ENCODE results near the gene JUN.

Gene JUN

GRCh38 chr1:58816747-58817221 lies 32.9 kb upstream of the JUN start:
- Histone ChIP-seq H3K4me3 (replicated peaks; ENCODE audit: low read depth, low read length) (peak overlapping the region; percentile 44), H3K27me3 (replicated peaks; ENCODE audit: control insufficient read depth, insufficient read depth, low read length) (no peaks in the 10 kb centered on the region), H3K36me3 (ENCODE audit: control insufficient read depth, insufficient read depth, low read length) (no peaks in the 10 kb centered on the region)
- DNase-seq (ENCODE audit: extremely low read depth, insufficient read length), result no peak
- no peak for TF ChIP-seq CTCF (IDR thresholded peaks at IDR 0.05; ENCODE audit: insufficient read depth, low read length, poor library complexity, severe bottlenecking)

GRCh38 chr1:58816072-58816746 lies 32.4 kb upstream of the JUN start:
- TF ChIP-seq CTCF (IDR thresholded peaks at IDR 0.05; ENCODE audit: insufficient read depth, low read length, poor library complexity, severe bottlenecking), result peak; percentile 41
- peak; percentile 93 for DNase-seq (ENCODE audit: extremely low read depth, insufficient read length)
- no peaks in the 10 kb centered on the region for H3K36me3 ChIP-seq (ENCODE audit: control insufficient read depth, insufficient read depth, low read length)
- H3K4me3 ChIP-seq (replicated peaks; ENCODE audit: low read depth, low read length), result peak overlapping the region; percentile 65
- no peaks in the 10 kb centered on the region for H3K27me3 ChIP-seq (replicated peaks; ENCODE audit: control insufficient read depth, insufficient read depth, low read length)

DNA sequence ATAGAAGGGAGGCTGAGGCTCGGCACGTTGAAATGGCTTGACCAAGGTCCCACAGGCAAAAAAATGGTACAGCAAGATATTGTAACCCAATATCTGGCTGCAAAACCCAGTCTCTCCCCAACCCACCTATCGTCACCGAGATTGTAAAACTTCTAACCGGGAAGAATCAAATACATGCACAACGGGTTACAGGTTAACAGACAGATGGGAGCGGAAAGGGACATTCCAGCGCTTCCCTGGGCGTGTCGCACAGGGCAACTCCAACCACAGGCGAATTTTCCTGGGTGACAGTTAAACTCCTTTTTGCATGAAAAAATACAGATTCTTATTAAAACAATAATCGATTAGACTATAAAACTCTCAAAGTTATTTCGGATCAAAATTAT lies 31.8 kb upstream of the JUN start:
- Histone ChIP-seq H3K36me3 (ENCODE audit: control insufficient read depth, insufficient read depth, low read length) (no peaks in the 10 kb centered on the region), H3K27me3 (replicated peaks; ENCODE audit: control insufficient read depth, insufficient read depth, low read length) (no peaks in the 10 kb centered on the region), H3K4me3 (replicated peaks; ENCODE audit: low read depth, low read length) (peak overlapping the region; percentile 65)
- no peak for DNase-seq (ENCODE audit: extremely low read depth, insufficient read length)
- TF ChIP-seq CTCF (IDR thresholded peaks at IDR 0.05; ENCODE audit: insufficient read depth, low read length, poor library complexity, severe bottlenecking), result no peak

DNA sequence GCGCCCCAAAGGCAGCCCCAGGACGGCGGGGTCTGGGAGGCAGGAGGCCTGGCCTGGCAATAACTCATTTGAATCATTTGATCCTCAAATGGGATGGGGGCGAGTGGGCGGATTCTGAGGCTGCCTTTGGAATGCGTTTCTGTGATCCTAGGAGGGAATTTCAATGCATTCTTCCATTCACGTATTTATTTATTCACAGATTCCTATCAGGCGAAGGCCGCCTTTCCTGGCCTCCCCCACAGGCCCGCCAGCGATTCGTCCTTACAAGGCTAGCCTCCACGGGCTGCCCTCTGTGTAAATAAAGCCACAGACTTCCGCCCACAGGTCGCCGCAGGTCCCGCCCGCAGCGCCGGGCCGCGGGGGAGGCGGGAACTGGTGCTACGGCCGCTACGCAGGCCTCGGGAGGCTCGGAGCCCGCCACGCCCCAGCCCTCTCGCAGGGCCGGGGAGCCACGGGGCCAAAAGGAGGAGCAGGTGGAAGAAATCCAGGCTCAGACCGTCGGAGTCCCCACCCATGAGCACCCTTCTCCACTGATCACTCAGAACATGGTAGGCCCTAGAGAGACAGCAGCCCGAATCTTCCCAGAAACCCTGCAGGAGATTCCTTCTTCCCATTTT lies 31.3 kb upstream of the JUN start:
- TF ChIP-seq CTCF (IDR thresholded peaks at IDR 0.05; ENCODE audit: insufficient read depth, low read length, poor library complexity, severe bottlenecking), result no peak
- Histone ChIP-seq H3K27me3 (replicated peaks; ENCODE audit: control insufficient read depth, insufficient read depth, low read length) (no peaks in the 10 kb centered on the region), H3K36me3 (ENCODE audit: control insufficient read depth, insufficient read depth, low read length) (no peaks in the 10 kb centered on the region), H3K4me3 (replicated peaks; ENCODE audit: low read depth, low read length) (peak overlapping the region; percentile 65)
- peak; percentile 89 for DNase-seq (ENCODE audit: extremely low read depth, insufficient read length)

DNA sequence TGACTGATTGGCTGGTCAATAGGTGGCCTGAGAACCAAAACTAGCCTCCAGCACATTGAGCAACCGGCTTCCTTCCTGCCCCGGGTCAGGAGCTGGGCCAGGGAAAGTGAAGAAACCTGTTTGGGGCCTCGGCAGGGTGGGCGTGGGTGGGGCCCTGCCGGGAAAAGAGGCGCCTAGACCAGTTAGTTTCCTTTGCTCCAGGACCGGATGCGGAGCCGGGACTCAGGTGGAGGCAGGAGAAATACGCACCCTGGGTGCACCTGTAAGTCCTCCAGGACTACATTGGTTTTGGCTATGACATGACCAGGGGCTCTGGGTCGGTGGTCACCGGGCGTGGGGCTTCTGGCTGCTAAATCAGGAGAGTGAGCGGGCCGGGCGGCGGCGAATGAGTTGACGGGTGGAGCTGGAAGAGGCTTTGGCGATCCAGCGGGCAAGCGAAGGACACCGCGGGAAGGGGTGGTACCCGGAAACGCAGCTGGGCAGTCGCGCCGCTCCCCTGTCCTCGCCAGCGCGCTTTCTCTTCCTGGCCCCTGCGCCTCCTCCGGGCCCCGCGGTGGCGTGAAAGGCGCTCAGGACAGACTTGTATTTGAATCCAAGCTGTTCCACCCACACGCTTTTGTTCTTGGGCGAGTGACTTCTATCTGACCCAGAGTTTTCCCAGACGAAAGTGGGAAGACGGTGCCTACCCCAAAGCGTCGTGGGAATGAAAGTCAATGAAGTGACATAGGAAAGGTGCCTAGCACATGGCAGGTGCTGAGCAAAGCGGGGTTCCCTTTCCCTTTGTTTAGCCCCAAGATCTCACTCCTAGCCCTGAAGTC lies 30.6 kb upstream of the JUN start:
- H3K27me3 ChIP-seq (replicated peaks; ENCODE audit: control insufficient read depth, insufficient read depth, low read length), result no peaks in the 10 kb centered on the region
- H3K36me3 ChIP-seq (ENCODE audit: control insufficient read depth, insufficient read depth, low read length), result no peaks in the 10 kb centered on the region
- no peak for TF ChIP-seq CTCF (IDR thresholded peaks at IDR 0.05; ENCODE audit: insufficient read depth, low read length, poor library complexity, severe bottlenecking)
- 0 out of 2 replicates have a peak overlapping the region, but pooled peaks have one; percentile 19 for H3K4me3 ChIP-seq (replicated peaks; ENCODE audit: low read depth, low read length)
- peak; percentile 16 for DNase-seq (ENCODE audit: extremely low read depth, insufficient read length)

Measured in GM06990 (cell line).